H1 (cell line): Measurements from ENCODE around the gene LIMK1. TPM values are rescaled to one million over a fixed set of nuclear protein-coding genes. Genes with fewer than 3 reads are reported as not detected.

ENCODE experiments used
- CTCF ChIA-PET: fragments of 300-600 bp; sonication (Branson Sonifier 250); formaldehyde crosslinking; loops from one replicate; lab custom pipeline; 2021; ENCODE audit not compliant: partially characterized antibody; lab: Charles Lee
- POLR2A ChIA-PET: fragments of 300-600 bp; sonication (Branson Sonifier 250); formaldehyde crosslinking; loops from one replicate; lab custom pipeline; 2021; ENCODE audit warnings: inconsistent platforms; ENCODE audit not compliant: partially characterized antibody; lab: Charles Lee
- DNase-seq, 2 experiments: peaks; one replicate each; pipeline versions ENCODE4 v3.0.0 to v3.0.0-alpha.2; 2010 to 2022; ENCODE audit warnings: low spot score in 2 of 2, low read depth in 1 of 2, mixed read lengths in 1 of 2
- FAIRE-seq: peaks from 2 replicates; lab custom pipeline; 2011; peaks lifted over from hg19 to GRCh38; lab: Jason Lieb, UNC
- H2AFZ ChIP-seq: 2 replicates; pipeline ENCODE4 v1.8.1; 2012; ENCODE audit warnings: low read length, inconsistent platforms
- H2AK5ac ChIP-seq: 2 replicates; pipeline ENCODE4 v1.6.1; 2013; ENCODE audit warnings: low read depth, low read length
- H2BK120ac ChIP-seq: replicated peaks from 2 replicates; pipeline ENCODE3; 2013; ENCODE audit warnings: low read depth, low read length, inconsistent platforms
- H2BK12ac ChIP-seq: 2 replicates; pipeline ENCODE4 v1.6.1; 2013; ENCODE audit warnings: low read depth, low read length
- H2BK15ac ChIP-seq: 2 replicates; pipeline ENCODE4 v1.6.1; 2013; ENCODE audit warnings: low read length
- H2BK20ac ChIP-seq: 2 replicates; pipeline ENCODE4 v1.6.1; 2013; ENCODE audit warnings: low read length
- H2BK5ac ChIP-seq: 2 replicates; pipeline ENCODE4 v1.6.1; 2013; ENCODE audit warnings: low read depth, low read length
- H3K14ac ChIP-seq: 2 replicates; pipeline ENCODE4 v1.6.1; 2013; ENCODE audit warnings: inconsistent platforms; ENCODE audit not compliant: insufficient read length
- H3K18ac ChIP-seq: 2 replicates; pipeline ENCODE4 v1.6.1; 2013; ENCODE audit warnings: low read length; ENCODE audit errors: extremely low read depth
- H3K23ac ChIP-seq: 2 replicates; pipeline ENCODE4 v1.6.1; 2013; ENCODE audit warnings: inconsistent platforms; ENCODE audit not compliant: insufficient read length
- H3K23me2 ChIP-seq: 2 replicates; pipeline ENCODE4 v1.6.1; 2013; ENCODE audit warnings: low read depth, low read length
- H3K27ac ChIP-seq: 2 replicates; pipeline ENCODE4 v1.6.1; 2011; ENCODE audit warnings: low read depth, low read length, inconsistent platforms
- H3K27me3 ChIP-seq, 4 experiments: replicated peaks in 1 of 4; 1 replicate in 1 of 4; 2 replicates in 3 of 4; pipeline versions ENCODE4 v1.6.1 to v1.8.1; 2011 to 2013; ENCODE audit warnings: low read length in 3 of 4, mild to moderate bottlenecking in 3 of 4, inconsistent platforms in 2 of 4, mixed read lengths in 2 of 4, moderate library complexity in 1 of 4; ENCODE audit not compliant: control insufficient read depth in 3 of 4, insufficient read depth in 3 of 4; ENCODE audit errors: extremely low read depth in 1 of 4
- H3K36me3 ChIP-seq, 4 experiments: 2 replicates each; pipeline versions ENCODE4 v1.6.1 to v1.8.1; 2011 to 2013; ENCODE audit warnings: mild to moderate bottlenecking in 4 of 4, low read length in 3 of 4, moderate library complexity in 2 of 4, control low read depth in 1 of 4, inconsistent platforms in 1 of 4; ENCODE audit not compliant: insufficient read depth in 4 of 4, control insufficient read depth in 2 of 4
- H3K4ac ChIP-seq: replicated peaks from 2 replicates; pipeline ENCODE3; 2013; ENCODE audit warnings: low read length, low read depth, mixed read lengths, inconsistent platforms; ENCODE audit not compliant: insufficient read length
- H3K4me1 ChIP-seq, 4 experiments: replicated peaks in 1 of 4; 1 replicate in 1 of 4; 2 replicates in 3 of 4; pipeline versions ENCODE4 v1.6.1 to v1.8.1; 2011 to 2013; ENCODE audit warnings: low read length in 3 of 4, inconsistent platforms in 2 of 4, mixed read lengths in 1 of 4; ENCODE audit not compliant: insufficient read depth in 4 of 4, control insufficient read depth in 3 of 4
- H3K4me2 ChIP-seq, 2 experiments: 2 replicates each; pipeline versions ENCODE4 v1.6.1 to v1.8.1; 2011 to 2013; ENCODE audit warnings: low read depth in 2 of 2, low read length in 2 of 2, control low read depth in 1 of 2, inconsistent platforms in 1 of 2, mild to moderate bottlenecking in 1 of 2; ENCODE audit not compliant: insufficient read depth in 1 of 2
- H3K4me3 ChIP-seq, 4 experiments: fragments of 200-600, 300-600 bp in 1 of 4; sonication (generic), shearing (Covaris generic), sonication (Bioruptor Twin) in 1 of 4; 2 replicates each; pipeline versions ENCODE4 v1.5.1 to v1.8.1; 2011 to 2016; ENCODE audit warnings: low read length in 4 of 4, low read depth in 3 of 4, control low read depth in 2 of 4, inconsistent platforms in 2 of 4, mild to moderate bottlenecking in 2 of 4, mixed read lengths in 1 of 4, moderate library complexity in 1 of 4; ENCODE audit not compliant: insufficient read depth in 2 of 4; ENCODE audit errors: extremely low read depth in 1 of 4
- H3K56ac ChIP-seq: replicated peaks from 2 replicates; pipeline ENCODE3; 2013; ENCODE audit warnings: low read depth, mild to moderate bottlenecking, mixed read lengths, low read length, inconsistent platforms; ENCODE audit not compliant: insufficient read length
- H3K79me1 ChIP-seq: 2 replicates; pipeline ENCODE4 v1.6.1; 2013; ENCODE audit warnings: low read depth, low read length, control low read depth
- H3K79me2 ChIP-seq, 2 experiments: 2 replicates each; pipeline versions ENCODE4 v1.6.1 to v1.8.1; 2012 to 2013; ENCODE audit warnings: low read length in 2 of 2, mild to moderate bottlenecking in 2 of 2, inconsistent platforms in 1 of 2; ENCODE audit not compliant: insufficient read depth in 2 of 2, control insufficient read depth in 1 of 2
- H3K9ac ChIP-seq, 4 experiments: replicated peaks in 1 of 4; 1 replicate in 1 of 4; 2 replicates in 3 of 4; pipeline versions ENCODE4 v1.6.1 to v1.8.1; 2011 to 2013; ENCODE audit warnings: low read depth in 3 of 4, low read length in 3 of 4, control low read depth in 2 of 4, mild to moderate bottlenecking in 2 of 4, moderate library complexity in 2 of 4, inconsistent platforms in 1 of 4; ENCODE audit errors: extremely low read depth in 1 of 4
- H3K9me3 ChIP-seq, 2 experiments: 2 replicates each; pipeline versions ENCODE4 v1.6.1 to v1.8.1; 2012 to 2013; ENCODE audit warnings: mild to moderate bottlenecking in 2 of 2, moderate library complexity in 2 of 2, control low read depth in 1 of 2, inconsistent platforms in 1 of 2, low read depth in 1 of 2, low read length in 1 of 2, mixed read lengths in 1 of 2; ENCODE audit not compliant: insufficient read depth in 2 of 2
- H4K20me1 ChIP-seq, 2 experiments: replicated peaks in 1 of 2; 2 replicates each; pipeline versions ENCODE3 to v1.8.1; 2011 to 2013; ENCODE audit warnings: inconsistent platforms in 2 of 2, low read length in 2 of 2, mild to moderate bottlenecking in 1 of 2; ENCODE audit not compliant: insufficient read depth in 2 of 2, control insufficient read depth in 1 of 2
- H4K5ac ChIP-seq: 2 replicates; pipeline ENCODE4 v1.6.1; 2013; ENCODE audit warnings: low read length, low read depth, mixed read lengths, inconsistent platforms; ENCODE audit not compliant: insufficient read length
- H4K8ac ChIP-seq: 2 replicates; pipeline ENCODE4 v1.8.0; 2013; ENCODE audit warnings: mild to moderate bottlenecking, moderate library complexity, low read length, inconsistent platforms; ENCODE audit not compliant: insufficient read depth; ENCODE audit errors: extremely low read depth
- H4K91ac ChIP-seq: replicated peaks from 2 replicates; pipeline ENCODE3; 2013; ENCODE audit warnings: low read length, mixed read lengths, inconsistent platforms; ENCODE audit not compliant: insufficient read length
- CBX8 ChIP-seq: fragments of 300-800, 300-1000 bp; sonication (generic); IDR thresholded peaks from 2 replicates; pipeline ENCODE4 v1.7.1; 2016; ENCODE audit warnings: low read depth, low read length, borderline replicate concordance
- EZH2 ChIP-seq: fragments of 200-600 bp; sonication (generic); IDR thresholded peaks from 2 replicates; pipeline ENCODE4 v1.7.1; 2012; ENCODE audit warnings: low read depth, mild to moderate bottlenecking, moderate library complexity, low read length, inconsistent platforms; ENCODE audit not compliant: severe bottlenecking
- FOSL1 ChIP-seq: IDR thresholded peaks from 2 replicates; pipeline ENCODE4 v1.6.1; 2011; ENCODE audit warnings: mild to moderate bottlenecking, low read depth, low read length, moderate library complexity; ENCODE audit not compliant: insufficient read depth
- HDAC2 ChIP-seq, 2 experiments: fragments of 300-600 bp in 1 of 2; sonication (generic) in 1 of 2; IDR thresholded peaks; 2 replicates each; pipeline ENCODE4 v1.6.1; 2011 to 2012; ENCODE audit warnings: low read depth in 2 of 2, low read length in 2 of 2, mild to moderate bottlenecking in 2 of 2, moderate library complexity in 2 of 2, borderline replicate concordance in 1 of 2, inconsistent platforms in 1 of 2
- MAFK ChIP-seq: IDR thresholded peaks from 2 replicates; pipeline ENCODE4 v1.6.1; 2012; ENCODE audit warnings: low read depth, mild to moderate bottlenecking, improper control_type of control experiment, low read length
- NANOG ChIP-seq: IDR thresholded peaks from 2 replicates; pipeline ENCODE4 v1.6.1; 2011; ENCODE audit warnings: low read length, low read depth, mild to moderate bottlenecking, inconsistent platforms; ENCODE audit not compliant: insufficient read depth, poor library complexity, severe bottlenecking
- RFX5 ChIP-seq: IDR thresholded peaks from 2 replicates; pipeline ENCODE4 v1.6.1; 2011; ENCODE audit warnings: low read depth, low read length, improper control_type of control experiment, borderline replicate concordance
- SIN3A ChIP-seq, 2 experiments: IDR thresholded peaks in 1 of 2; conservative IDR thresholded peaks in 1 of 2; 2 replicates each; pipeline ENCODE4 v1.6.1; 2011 to 2012; ENCODE audit warnings: low read length in 2 of 2, improper control_type of control experiment in 1 of 2, low read depth in 1 of 2, mild to moderate bottlenecking in 1 of 2
- SP1 ChIP-seq: IDR thresholded peaks from 2 replicates; pipeline ENCODE4 v1.6.1; 2011; ENCODE audit warnings: low read depth, low read length
- TAF7 ChIP-seq: optimal IDR thresholded peaks from 2 replicates; pipeline ENCODE3; 2011; ENCODE audit warnings: low read depth, mild to moderate bottlenecking, inconsistent platforms, low read length, moderate library complexity, borderline replicate concordance
- TCF12 ChIP-seq: IDR thresholded peaks from 2 replicates; pipeline ENCODE4 v1.6.1; 2011; ENCODE audit warnings: low read depth, mild to moderate bottlenecking, low read length
- USF2 ChIP-seq: IDR thresholded peaks from 2 replicates; pipeline ENCODE4 v1.6.1; 2011; ENCODE audit warnings: low read length, improper control_type of control experiment
- WGBS, 2 experiments: shearing (Covaris generic) in 1 of 2; methylation state at CpG; one replicate each; pipeline versions ENCODE4 v1.1.6 to v1.1.7; 2013 to 2015; ENCODE audit warnings: low lambda C conversion rate in 2 of 2, mixed read lengths in 2 of 2, inconsistent platforms in 1 of 2, low coverage in 1 of 2, missing lambda C conversion rate in 1 of 2; ENCODE audit not compliant: insufficient replicate concordance in 2 of 2, insufficient coverage in 1 of 2, insufficient read length in 1 of 2; ENCODE audit errors: extremely low coverage in 1 of 2, missing lambda C conversion rate in 1 of 2; 5-methylcytosine and 5-hydroxymethylcytosine counted together
- polyA plus RNA-seq, 7 experiments: library from polyadenylated mRNA; depleted of rRNA in 3 of 7; stranded (reverse) in 5 of 7; unstranded in 2 of 7; fragments of >200 nt in 5 of 7; fragments of 200-250 nt in 2 of 7; gene quantifications; 1 replicate in 5 of 7; 2 replicates in 1 of 7; 4 replicates in 1 of 7; pipeline versions ENCODE4 v1.2.1 to v1.2.3, GENCODE V29; 2011 to 2013; ENCODE audit warnings: missing spikeins in 2 of 7, mixed read lengths in 2 of 7
- total RNA-seq: library from RNA; stranded (reverse); fragmentation: NEBNext Ultra II Directional; extraction: Animal tissue kit (Norgen Biotek cat#: 25700); gene quantifications from 2 replicates; pipeline ENCODE4 v1.2.1, GENCODE V29; 2021

LIMK1 gene
- total and polyA plus RNA-seq, 2 of the 8 experiments (the other 6 are each of a cell fraction or from before 2014, with no cell fraction given) = 93.5 to 108 TPM

- Histone ChIP-seq H2BK12ac (no peak overlapping the region), H2BK5ac (no peak overlapping the region), H3K56ac (no peak overlapping the region), H3K79me1 (no peaks in the 10 kb centered on the region), H3K18ac (no peak overlapping the region), H3K27ac (no peak overlapping the region), H4K5ac (no peak overlapping the region), H3K14ac (no peak overlapping the region), H3K79me2 (no peaks in the 10 kb centered on the region), H2AFZ (no peak overlapping the region), H3K36me3 (no peaks in the 10 kb centered on the region), H2BK120ac (no peak overlapping the region), H4K20me1 (no peaks in the 10 kb centered on the region), H4K8ac (no peak overlapping the region), H3K23me2 (no peaks in the 10 kb centered on the region), H3K9ac (0 out of 7 replicates have a peak overlapping the region, but pooled peaks of 1 of the 4 experiments have one; percentile 17), H3K4ac (no peak overlapping the region), H3K27me3 (no peaks in the 10 kb centered on the region), H3K9me3 (no peaks in the 10 kb centered on the region), H3K4me2 (no peak overlapping the region), H3K23ac (no peak overlapping the region), H3K4me3 (no peak overlapping the region), H2BK15ac (no peak overlapping the region), H2AK5ac (no peak overlapping the region), H3K4me1 (peaks cover 0 to 9% (median 4%) of the 10 kb centered on the region in 4 experiments; a peak in 6 of 7 replicates), H2BK20ac (no peak overlapping the region), H4K91ac (no peak overlapping the region)
- DNase-seq = no peak
- 85% methylated on average over 8 of the region's 8 CpGs; no CpG with 5 or more reads in 1 of the 2 experiments for WGBS, 2 experiments
- POLR2A ChIA-PET = no interaction called here
- CTCF ChIA-PET = interaction anchor here (0.6 to 6.5 kb wide), 8 partner anchors 9 to 624 kb away, joined by 3 to 58 read pairs (median 4); partner anchors contain the start of gene ELN
- FAIRE-seq = no peak
- TF ChIP-seq TCF12 (no peak), SP1 (no peak), MAFK (no peak), HDAC2 (IDR thresholded peaks at IDR 0.05; ENCODE audit: borderline replicate concordance in 1 of 2, low read depth in 2 of 2, low read length in 2 of 2) (no peak), USF2 (no peak), RFX5 (no peak), EZH2 (no peak), NANOG (no peak), CBX8 (no peak), SIN3A (conservative IDR thresholded peaks at IDR 0.05 in 1 of 2, IDR thresholded peaks at IDR 0.05 in 1 of 2; ENCODE audit: low read depth in 1 of 2, low read length in 2 of 2) (no peak), TAF7 (no peak), FOSL1 (no peak)
Observed at GRCh38 chr7:74037609-74038008, 46.0 kb upstream of the LIMK1 start.
